H9 (cell line): ENCODE results near the gene AMELX. TPM values are rescaled to one million over a fixed set of nuclear protein-coding genes. Genes with fewer than 3 reads are reported as not detected.

ENCODE experiments used
- DNase-seq: peaks from one replicate; pipeline ENCODE4 v3.0.0-alpha.2; 2017
- H2AFZ ChIP-seq: one replicate; pipeline ENCODE4 v1.6.1; 2013; ENCODE audit warnings: mild to moderate bottlenecking, low read length, control low read depth, moderate library complexity
- H2AK5ac ChIP-seq: 2 replicates; pipeline ENCODE4 v1.6.1; 2013; ENCODE audit warnings: low read length, control low read depth, mixed read lengths; ENCODE audit not compliant: insufficient read length
- H2BK120ac ChIP-seq: one replicate; pipeline ENCODE4 v1.6.1; 2013; ENCODE audit warnings: low read depth, mild to moderate bottlenecking, low read length, control low read depth, inconsistent platforms; ENCODE audit not compliant: poor library complexity, severe bottlenecking
- H2BK12ac ChIP-seq: 2 replicates; pipeline ENCODE4 v1.6.1; 2013; ENCODE audit warnings: low read length, control low read depth, mixed read lengths, low read depth; ENCODE audit not compliant: insufficient read length
- H2BK15ac ChIP-seq: 2 replicates; pipeline ENCODE4 v1.6.1; 2013; ENCODE audit warnings: low read depth, low read length, control low read depth
- H2BK20ac ChIP-seq: one replicate; pipeline ENCODE4 v1.6.1; 2013; ENCODE audit warnings: low read depth, mild to moderate bottlenecking, low read length, control low read depth, inconsistent platforms; ENCODE audit not compliant: poor library complexity, severe bottlenecking
- H2BK5ac ChIP-seq: 2 replicates; pipeline ENCODE4 v1.6.1; 2013; ENCODE audit warnings: low read length, control low read depth, mixed read lengths; ENCODE audit not compliant: insufficient read length
- H3K14ac ChIP-seq: 2 replicates; pipeline ENCODE4 v1.6.1; 2013; ENCODE audit warnings: low read length, control low read depth; ENCODE audit not compliant: insufficient read depth
- H3K18ac ChIP-seq: 2 replicates; pipeline ENCODE4 v1.6.1; 2013; ENCODE audit warnings: low read depth, mild to moderate bottlenecking, mixed read lengths, low read length, control low read depth; ENCODE audit not compliant: insufficient read length
- H3K23ac ChIP-seq: 2 replicates; pipeline ENCODE4 v1.6.1; 2013; ENCODE audit warnings: low read length, control low read depth, mixed read lengths, low read depth; ENCODE audit not compliant: insufficient read length
- H3K23me2 ChIP-seq: 2 replicates; pipeline ENCODE4 v1.6.1; 2013; ENCODE audit warnings: low read depth, mild to moderate bottlenecking, mixed read lengths, low read length, control low read depth; ENCODE audit not compliant: insufficient read length, poor library complexity, severe bottlenecking
- H3K27ac ChIP-seq: 2 replicates; pipeline ENCODE4 v1.5.1; 2013; ENCODE audit warnings: low read length, control low read depth, mixed read lengths, low read depth; ENCODE audit not compliant: insufficient read length
- H3K27me3 ChIP-seq: 2 replicates; pipeline ENCODE4 v1.6.1; 2013; ENCODE audit warnings: low read length, control low read depth, inconsistent platforms; ENCODE audit not compliant: insufficient read depth
- H3K4ac ChIP-seq: 2 replicates; pipeline ENCODE4 v1.6.1; 2013; ENCODE audit warnings: low read depth, mild to moderate bottlenecking, control low read depth, inconsistent platforms, low read length, moderate library complexity
- H3K4me1 ChIP-seq: 2 replicates; pipeline ENCODE4 v1.6.1; 2013; ENCODE audit warnings: low read length, control low read depth, inconsistent platforms; ENCODE audit not compliant: insufficient read depth
- H3K4me2 ChIP-seq: 2 replicates; pipeline ENCODE4 v1.6.1; 2013; ENCODE audit warnings: low read length, control low read depth, mixed read lengths; ENCODE audit not compliant: insufficient read length, insufficient read depth
- H3K56ac ChIP-seq: 2 replicates; pipeline ENCODE4 v1.6.1; 2013; ENCODE audit warnings: low read depth, mild to moderate bottlenecking, mixed read lengths, low read length, control low read depth; ENCODE audit not compliant: insufficient read length
- H3K79me1 ChIP-seq: 2 replicates; pipeline ENCODE4 v1.6.1; 2013; ENCODE audit warnings: low read depth, mild to moderate bottlenecking, moderate library complexity, low read length, control low read depth, inconsistent platforms; ENCODE audit not compliant: insufficient read depth, poor library complexity, severe bottlenecking
- H3K79me2 ChIP-seq: 2 replicates; pipeline ENCODE4 v1.6.1; 2013; ENCODE audit warnings: low read length, control low read depth, inconsistent platforms; ENCODE audit not compliant: insufficient read depth
- H3K9ac ChIP-seq: 2 replicates; pipeline ENCODE4 v1.6.1; 2013; ENCODE audit warnings: low read length, control low read depth, mixed read lengths; ENCODE audit not compliant: insufficient read length; ENCODE audit errors: extremely low read depth
- H3K9me3 ChIP-seq: one replicate; pipeline ENCODE4 v1.6.1; 2013; ENCODE audit warnings: low read depth, low read length, inconsistent platforms; ENCODE audit not compliant: control insufficient read depth
- H3T11ph ChIP-seq: one replicate; pipeline ENCODE4 v1.6.1; 2013; ENCODE audit warnings: mild to moderate bottlenecking, low read length, control low read depth, inconsistent platforms
- H4K20me1 ChIP-seq: one replicate; pipeline ENCODE4 v1.6.1; 2013; ENCODE audit not compliant: control insufficient read depth, insufficient read length, insufficient read depth
- H4K5ac ChIP-seq: 2 replicates; pipeline ENCODE4 v1.6.1; 2013; ENCODE audit warnings: low read depth, mild to moderate bottlenecking, mixed read lengths, low read length, control low read depth; ENCODE audit not compliant: insufficient read length
- H4K8ac ChIP-seq: replicated peaks from 2 replicates; pipeline ENCODE4 v1.6.1; 2013; ENCODE audit warnings: low read length, control low read depth, mixed read lengths, low read depth; ENCODE audit not compliant: insufficient read length
- H4K91ac ChIP-seq: 2 replicates; pipeline ENCODE4 v1.6.1; 2013; ENCODE audit warnings: low read depth, mild to moderate bottlenecking, moderate library complexity, mixed read lengths, low read length, control low read depth; ENCODE audit not compliant: insufficient read length
- H3K27ac Mint-ChIP-seq, 3 experiments: 2 replicates in 2 of 3; 3 replicates in 1 of 3; pipeline ENCODE4 v1.8.0; 2020 to 2021; ENCODE audit warnings: mixed read lengths in 3 of 3, mild to moderate bottlenecking in 1 of 3, moderate library complexity in 1 of 3
- H3K27me3 Mint-ChIP-seq: 2 replicates; pipeline ENCODE4 v1.8.0; 2021; ENCODE audit warnings: low read depth, mild to moderate bottlenecking, moderate library complexity, mixed read lengths
- H3K36me3 Mint-ChIP-seq, 3 experiments: 2 replicates in 2 of 3; 3 replicates in 1 of 3; pipeline ENCODE4 v1.8.0; 2020 to 2021; ENCODE audit warnings: low read depth in 3 of 3, mixed read lengths in 3 of 3; ENCODE audit not compliant: insufficient read depth in 1 of 3
- H3K4me1 Mint-ChIP-seq, 2 experiments: 2 replicates each; pipeline ENCODE4 v1.8.0; 2020; ENCODE audit warnings: mixed read lengths in 2 of 2
- H3K4me3 Mint-ChIP-seq, 2 experiments: 2 replicates in 1 of 2; 3 replicates in 1 of 2; pipeline ENCODE4 v1.8.0; 2020 to 2021; ENCODE audit warnings: mild to moderate bottlenecking in 2 of 2, mixed read lengths in 2 of 2, moderate library complexity in 1 of 2
- H3K9me3 Mint-ChIP-seq, 2 experiments: 2 replicates in 1 of 2; 3 replicates in 1 of 2; pipeline ENCODE4 v1.8.0; 2020; ENCODE audit warnings: mild to moderate bottlenecking in 2 of 2, mixed read lengths in 2 of 2, moderate library complexity in 1 of 2
- CTCF ChIP-seq: fragments of 200-600 bp; sonication (generic); conservative IDR thresholded peaks from 3 replicates; pipeline ENCODE4 v1.8.0; 2021; ENCODE audit warnings: antibody characterized with exemption, mild to moderate bottlenecking
- WGBS: extraction: QIAGEN DNeasy Blood & Tissue Kit; methylation state at CpG from one replicate; pipeline ENCODE4 v1.1.7; 2013; ENCODE audit warnings: missing lambda C conversion rate, low lambda C conversion rate, mixed read lengths; ENCODE audit not compliant: insufficient read length; ENCODE audit errors: extremely low coverage; 5-methylcytosine and 5-hydroxymethylcytosine counted together
- total RNA-seq: library from RNA; stranded (reverse); gene quantifications from 2 replicates; pipeline ENCODE4 v1.2.1, GENCODE V29; 2021

AMELX gene
- total RNA-seq, 1 experiment from 2014 or later: not detected

GRCh38 chrX:11298600-11298999, 5.4 kb downstream of the AMELX start:
- no CpG with 5 or more reads among the region's 9 CpGs for WGBS
- H3K79me2 ChIP-seq: no peaks in the 10 kb centered on the region

More at GRCh38 chrX:11298600-11298999, 5.4 kb downstream of the AMELX start:
- H2AK5ac ChIP-seq: no peak overlapping the region
- H3K23me2 ChIP-seq: no peaks in the 10 kb centered on the region
- H3K27ac Mint-ChIP-seq: peak overlapping the region in 1 of 3 experiments; percentile 96; a peak in 1 of 7 replicates
- no peaks in the 10 kb centered on the region for H3K9me3 ChIP-seq
- no peaks in the 10 kb centered on the region; the same call in none of the 2 replicates for H3K27me3 Mint-ChIP-seq
- no peak overlapping the region for H4K91ac ChIP-seq
- H3K4ac ChIP-seq: no peak overlapping the region
- no peak overlapping the region for H3K4me2 ChIP-seq
- no peaks in the 10 kb centered on the region for H3K79me1 ChIP-seq
- H3K27ac ChIP-seq: no peak overlapping the region
- H2BK15ac ChIP-seq: no peak overlapping the region
- no peak overlapping the region for H3K18ac ChIP-seq
- no peak overlapping the region for H2AFZ ChIP-seq
- H4K20me1 ChIP-seq: no peaks in the 10 kb centered on the region
- H3T11ph ChIP-seq: no peak overlapping the region
- H4K8ac ChIP-seq: no peak overlapping the region
- no peak overlapping the region for H3K14ac ChIP-seq
- no peaks in the 10 kb centered on the region for H3K4me1 ChIP-seq
- H2BK12ac ChIP-seq: no peak overlapping the region
- H3K9me3 Mint-ChIP-seq: peaks cover 44 to 47% of the 10 kb centered on the region in 2 experiments
- no peak overlapping the region for H2BK20ac ChIP-seq
- H2BK120ac ChIP-seq: no peak overlapping the region
- TF ChIP-seq CTCF: no peak
- no peaks in the 10 kb centered on the region for H3K27me3 ChIP-seq
- no peak overlapping the region for H4K5ac ChIP-seq
- no peak for DNase-seq
- H3K9ac ChIP-seq: no peak overlapping the region
- H3K4me1 Mint-ChIP-seq: peaks cover 4 to 6% of the 10 kb centered on the region in 2 experiments; a peak in 3 of 4 replicates
- no peak overlapping the region for H2BK5ac ChIP-seq
- no peaks in the 10 kb centered on the region for H3K36me3 Mint-ChIP-seq
- no peak overlapping the region for H3K56ac ChIP-seq
- no peak overlapping the region for H3K4me3 Mint-ChIP-seq
- no peak overlapping the region for H3K23ac ChIP-seq
